ENCODE measurements around the gene CARNS1. TPM values are rescaled to one million over a fixed set of nuclear protein-coding genes. Genes with fewer than 3 reads are reported as not detected.

CARNS1 gene
- total RNA-seq, 1 donor from 2014 or later = 0.62 TPM

DNA sequence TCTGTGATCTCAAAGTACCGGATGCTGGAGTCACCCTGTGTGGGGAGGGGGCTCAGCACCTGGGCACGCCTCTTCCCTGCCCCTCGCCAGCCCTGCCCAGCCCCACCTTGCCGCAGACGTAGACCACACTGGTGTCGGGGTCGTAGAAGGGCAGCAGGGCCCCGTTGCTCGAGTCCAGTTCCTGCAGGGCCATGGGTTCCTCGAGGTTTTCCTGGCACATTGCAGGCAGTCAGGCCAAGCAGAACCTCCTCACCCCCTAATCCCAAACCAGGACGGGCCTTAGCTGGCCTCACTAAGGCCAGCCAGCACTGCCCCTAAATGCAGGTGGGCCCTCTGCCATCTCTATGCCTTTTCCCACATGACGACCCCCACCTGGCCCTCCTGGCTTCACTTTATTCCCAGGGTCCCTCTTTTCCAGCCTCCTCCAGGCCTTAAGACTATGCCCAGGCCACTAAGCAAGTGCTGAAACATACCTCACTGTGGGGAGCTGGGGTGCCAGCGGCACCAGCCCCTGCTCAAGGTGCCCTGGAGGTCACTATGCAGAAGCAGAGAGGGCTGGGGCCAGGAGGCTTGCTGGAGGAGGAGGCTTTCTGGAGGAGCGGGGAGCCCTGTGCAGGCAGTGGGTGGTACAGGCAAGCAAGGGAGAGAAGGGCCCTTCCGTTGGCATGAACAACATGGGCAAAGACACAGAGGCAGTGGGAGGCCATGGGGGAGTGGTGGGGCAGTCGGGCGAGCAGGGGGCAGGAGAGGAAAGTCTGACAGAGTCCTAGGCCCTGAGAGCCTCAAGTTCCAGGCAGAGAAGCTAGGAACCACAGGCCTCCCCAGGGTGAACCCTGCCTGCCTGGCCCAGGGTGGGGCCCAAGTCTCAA lies 25.0 kb downstream of the CARNS1 start:
- Mint-ChIP-seq H3K4me3 (peak overlapping the region; percentile 90), H3K9me3 (no peaks in the 10 kb centered on the region)

DNA sequence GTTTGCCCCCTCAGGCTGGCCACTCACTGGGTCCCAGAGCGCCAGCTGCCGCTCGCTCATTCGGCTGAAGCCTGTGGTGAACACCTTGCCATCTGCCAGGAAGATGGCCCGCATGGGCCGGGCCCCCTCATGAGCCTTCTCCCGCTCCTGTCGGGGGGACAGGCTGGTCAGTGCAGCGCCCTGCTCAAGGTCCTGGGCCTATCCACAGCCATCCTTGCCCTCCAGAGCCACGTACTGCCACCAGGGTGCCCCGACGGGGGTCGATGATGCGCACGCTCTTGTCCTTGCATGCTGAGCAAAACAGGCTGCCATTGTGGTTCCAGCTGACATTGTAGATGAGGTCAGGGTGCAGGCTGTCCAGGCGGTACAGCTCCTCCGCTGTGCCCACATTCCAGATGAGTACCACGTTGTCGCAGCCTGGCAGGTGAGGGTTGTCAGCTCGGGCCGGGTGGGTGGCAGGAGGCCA lies 25.7 kb downstream of the CARNS1 start:
- H3K9me3 Mint-ChIP-seq = no peaks in the 10 kb centered on the region
- DNase-seq (ENCODE audit: low spot score) = no peak
- no peaks in the 10 kb centered on the region for H3K27me3 Mint-ChIP-seq (ENCODE audit: insufficient read depth)
- H3K27ac Mint-ChIP-seq = peak overlapping the region; percentile 97
- peaks cover 16% of the 10 kb centered on the region for H3K36me3 Mint-ChIP-seq (ENCODE audit: low read depth)
- intact Hi-C loops (cut with micrococcal nuclease) = no loop called here
- H3K4me3 Mint-ChIP-seq = no peak overlapping the region
- peaks cover 45% of the 10 kb centered on the region for H3K4me1 Mint-ChIP-seq (ENCODE audit: low read depth)

More for the DNA sequence above, 25.0 kb downstream of the CARNS1 start:
- Mint-ChIP-seq H3K27me3 (ENCODE audit: insufficient read depth) (no peaks in the 10 kb centered on the region), H3K4me1 (ENCODE audit: low read depth) (peaks cover 39% of the 10 kb centered on the region), H3K27ac (peak overlapping the region; percentile 97), H3K36me3 (ENCODE audit: low read depth) (peaks cover 17% of the 10 kb centered on the region)
- intact Hi-C loops (cut with micrococcal nuclease) = no loop called here
- no peak for DNase-seq (ENCODE audit: low spot score)

DNA sequence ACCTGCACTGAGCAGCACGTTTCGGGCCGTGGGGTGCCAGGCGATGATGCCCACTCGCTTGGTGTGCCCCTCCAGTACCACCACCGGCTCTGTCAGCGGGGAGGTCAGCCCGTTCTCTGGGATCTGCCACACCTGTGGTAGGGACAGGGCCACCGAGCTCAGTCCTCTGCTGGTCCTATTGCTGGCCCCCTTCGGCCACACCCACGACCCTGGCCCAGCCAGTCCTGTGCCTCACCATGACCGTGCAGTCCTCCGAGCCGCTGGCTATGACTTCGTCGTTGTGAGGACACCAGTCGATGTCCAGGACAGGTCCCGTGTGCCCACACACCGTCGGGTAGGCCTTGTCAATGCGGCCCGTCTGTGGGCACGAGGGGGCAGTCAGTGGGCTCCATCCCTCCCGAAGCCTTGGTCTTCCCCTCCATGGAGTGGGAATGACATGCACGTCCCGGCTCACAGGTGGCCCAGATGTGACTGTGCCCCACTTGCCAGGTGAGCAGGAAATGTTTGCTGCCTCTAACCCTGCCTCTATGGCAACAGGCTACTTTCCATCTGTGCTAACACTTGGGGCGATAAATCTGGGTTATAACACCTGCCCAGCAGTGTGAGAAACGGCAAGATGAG lies 26.4 kb downstream of the CARNS1 start:
- Mint-ChIP-seq H3K9me3 (no peaks in the 10 kb centered on the region), H3K27ac (peak overlapping the region; percentile 77), H3K27me3 (ENCODE audit: insufficient read depth) (no peaks in the 10 kb centered on the region), H3K4me1 (ENCODE audit: low read depth) (peaks cover 47% of the 10 kb centered on the region), H3K36me3 (ENCODE audit: low read depth) (peaks cover 12% of the 10 kb centered on the region), H3K4me3 (peak overlapping the region; percentile 75)
- DNase-seq (ENCODE audit: low spot score) = no peak
- intact Hi-C loops (cut with micrococcal nuclease) = no loop called here

DNA sequence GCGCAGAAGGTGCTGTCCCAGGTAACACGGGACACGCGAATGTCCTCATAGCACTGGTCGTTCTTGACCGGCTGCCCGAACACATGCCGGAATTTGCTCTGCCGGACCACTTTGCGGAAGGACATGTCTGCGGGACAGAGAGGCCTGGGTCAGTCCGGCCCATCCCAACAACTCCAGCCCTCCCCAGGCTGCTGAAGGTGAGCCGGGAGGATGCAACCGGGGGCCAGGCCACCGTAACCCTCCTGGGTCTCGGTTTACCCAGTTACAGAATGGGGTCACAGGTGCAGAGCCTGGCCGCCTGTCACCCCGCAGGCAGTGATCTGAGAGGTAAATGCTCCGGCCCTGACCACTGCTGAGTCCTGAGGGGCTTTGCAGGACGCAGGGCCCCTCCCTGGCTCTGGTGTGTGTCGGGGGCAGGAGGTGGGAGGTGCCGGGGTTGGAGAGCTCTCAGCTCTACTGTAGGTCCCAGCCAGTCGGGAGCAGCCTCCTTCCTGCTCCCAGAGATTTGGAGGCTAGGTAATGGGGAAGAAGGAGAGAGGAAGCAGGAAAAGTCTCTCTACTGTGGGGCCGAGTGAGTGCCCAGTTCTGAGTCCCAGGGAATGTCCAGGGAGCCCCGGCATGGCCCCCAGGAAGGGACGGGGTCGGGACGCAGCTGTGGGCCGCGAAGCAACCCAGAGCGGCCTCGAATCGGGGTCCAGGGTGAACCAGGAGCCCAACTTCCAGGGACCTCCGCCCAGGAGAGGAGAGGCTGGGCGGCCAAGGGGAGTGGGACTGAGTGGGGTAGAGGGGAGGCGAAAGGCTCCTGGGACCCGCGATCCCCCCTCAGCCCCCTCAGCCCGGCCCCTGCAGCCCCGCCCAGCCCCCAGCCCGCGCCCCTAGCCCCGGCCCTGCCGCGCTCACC lies 27.3 kb downstream of the CARNS1 start:
- no peak for DNase-seq (ENCODE audit: low spot score)
- Mint-ChIP-seq H3K36me3 (ENCODE audit: low read depth) (peaks cover 10% of the 10 kb centered on the region), H3K27me3 (ENCODE audit: insufficient read depth) (no peaks in the 10 kb centered on the region), H3K4me3 (peak overlapping the region; percentile 75), H3K9me3 (no peaks in the 10 kb centered on the region), H3K27ac (peak overlapping the region; percentile 77), H3K4me1 (ENCODE audit: low read depth) (peaks cover 52% of the 10 kb centered on the region)
- intact Hi-C loops (cut with micrococcal nuclease) = loop anchor here (1.0 kb wide), 1 partner anchor 27 kb away; the partner anchor contains the start of gene TMEM134

DNA sequence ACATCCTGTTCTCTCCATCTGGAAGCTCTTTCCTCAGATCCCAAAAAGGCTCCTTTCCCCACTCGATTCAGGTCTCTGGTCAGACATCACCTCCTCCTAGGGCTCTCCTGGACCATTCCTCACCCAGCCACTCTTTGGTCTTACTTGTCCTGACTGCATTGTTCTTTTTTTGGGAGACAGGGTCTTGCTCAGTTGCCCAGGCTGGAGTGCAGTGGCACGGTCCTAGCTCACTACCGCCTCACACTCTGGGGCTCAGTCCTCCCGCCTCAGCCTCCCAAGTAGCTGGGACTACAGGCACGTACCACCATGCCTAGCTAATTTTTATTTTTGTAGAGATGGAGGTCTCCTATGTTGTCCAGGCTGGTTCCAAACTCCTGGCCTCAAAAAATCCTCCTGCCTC lies 30.0 kb downstream of the CARNS1 start:
- peak overlapping the region; percentile 78 for H3K4me3 Mint-ChIP-seq
- no peaks in the 10 kb centered on the region for H3K9me3 Mint-ChIP-seq
- peaks cover 3% of the 10 kb centered on the region for H3K27me3 Mint-ChIP-seq (ENCODE audit: insufficient read depth)
- DNase-seq (ENCODE audit: low spot score) = no peak
- peak overlapping the region; percentile 91 for H3K27ac Mint-ChIP-seq
- peaks cover 40% of the 10 kb centered on the region for H3K4me1 Mint-ChIP-seq (ENCODE audit: low read depth)
- intact Hi-C loops (cut with micrococcal nuclease) = no loop called here
- H3K36me3 Mint-ChIP-seq (ENCODE audit: low read depth) = no peaks in the 10 kb centered on the region

DNA sequence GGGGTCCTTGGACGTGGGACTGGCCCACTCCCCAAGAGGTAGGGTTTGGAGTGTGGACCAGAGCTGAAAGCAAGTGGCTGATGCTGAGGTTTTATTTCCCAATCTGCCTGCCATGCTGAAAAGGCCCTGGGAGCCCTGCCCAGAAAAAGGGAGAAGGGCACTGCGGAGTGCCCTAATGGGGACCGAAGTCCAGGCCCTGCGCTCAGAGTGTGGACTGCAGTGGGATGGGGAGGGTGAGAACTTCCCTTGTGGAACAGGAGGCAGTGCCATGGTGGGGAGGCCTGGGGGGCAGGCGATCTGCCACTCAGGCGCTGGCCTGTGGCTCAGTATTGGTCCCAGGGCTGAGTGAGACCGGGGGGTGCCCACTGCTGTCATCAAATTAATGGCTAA lies 32.7 kb downstream of the CARNS1 start:
- peaks cover 3% of the 10 kb centered on the region for H3K27me3 Mint-ChIP-seq (ENCODE audit: insufficient read depth)
- DNase-seq (ENCODE audit: low spot score) = no peak
- intact Hi-C loops (cut with micrococcal nuclease) = no loop called here
- peaks cover 32% of the 10 kb centered on the region for H3K4me1 Mint-ChIP-seq (ENCODE audit: low read depth)
- no peaks in the 10 kb centered on the region for H3K36me3 Mint-ChIP-seq (ENCODE audit: low read depth)
- H3K27ac Mint-ChIP-seq = no peak overlapping the region
- no peak overlapping the region for H3K4me3 Mint-ChIP-seq
- H3K9me3 Mint-ChIP-seq = no peaks in the 10 kb centered on the region

DNA sequence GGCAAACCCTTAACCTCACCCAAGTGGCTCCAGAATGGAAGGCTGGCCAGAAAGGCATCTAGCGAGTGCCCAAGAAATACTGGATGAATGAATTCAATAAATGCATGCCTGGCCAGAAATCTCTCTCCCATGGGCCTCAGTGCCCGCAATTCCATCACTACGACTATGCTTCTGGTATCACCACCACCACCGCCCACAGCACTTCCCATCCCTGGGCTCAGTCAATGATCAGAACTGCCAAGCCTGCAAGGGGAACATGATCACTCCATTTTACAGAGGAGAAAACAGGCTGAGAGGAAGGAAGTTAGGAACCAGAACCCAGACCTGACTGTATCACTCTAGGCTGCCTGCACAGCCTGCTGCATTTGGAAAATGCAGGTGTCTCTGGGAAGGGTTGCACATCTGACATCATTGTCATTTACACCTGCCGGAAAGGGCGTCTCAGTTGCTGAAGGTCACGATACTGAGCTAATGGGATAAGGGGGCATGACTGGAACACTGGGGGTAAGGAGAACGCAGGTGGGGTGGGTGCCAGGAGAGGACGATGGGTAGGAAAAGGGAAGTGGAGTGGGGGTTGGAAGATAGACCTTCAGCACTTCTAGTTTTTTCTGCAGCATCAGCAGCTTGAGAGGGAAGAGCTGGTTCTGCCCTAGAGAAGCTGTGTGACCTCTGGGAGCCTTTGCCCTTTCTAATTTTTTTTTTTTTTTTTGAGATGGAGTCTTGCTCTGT lies 33.8 kb downstream of the CARNS1 start:
- Mint-ChIP-seq H3K4me1 (ENCODE audit: low read depth) (peaks cover 32% of the 10 kb centered on the region), H3K27ac (no peak overlapping the region), H3K4me3 (no peak overlapping the region), H3K36me3 (ENCODE audit: low read depth) (no peaks in the 10 kb centered on the region), H3K27me3 (ENCODE audit: insufficient read depth) (peaks cover 3% of the 10 kb centered on the region), H3K9me3 (no peaks in the 10 kb centered on the region)
- intact Hi-C loops (cut with micrococcal nuclease) = no loop called here
- DNase-seq (ENCODE audit: low spot score) = no peak

DNA sequence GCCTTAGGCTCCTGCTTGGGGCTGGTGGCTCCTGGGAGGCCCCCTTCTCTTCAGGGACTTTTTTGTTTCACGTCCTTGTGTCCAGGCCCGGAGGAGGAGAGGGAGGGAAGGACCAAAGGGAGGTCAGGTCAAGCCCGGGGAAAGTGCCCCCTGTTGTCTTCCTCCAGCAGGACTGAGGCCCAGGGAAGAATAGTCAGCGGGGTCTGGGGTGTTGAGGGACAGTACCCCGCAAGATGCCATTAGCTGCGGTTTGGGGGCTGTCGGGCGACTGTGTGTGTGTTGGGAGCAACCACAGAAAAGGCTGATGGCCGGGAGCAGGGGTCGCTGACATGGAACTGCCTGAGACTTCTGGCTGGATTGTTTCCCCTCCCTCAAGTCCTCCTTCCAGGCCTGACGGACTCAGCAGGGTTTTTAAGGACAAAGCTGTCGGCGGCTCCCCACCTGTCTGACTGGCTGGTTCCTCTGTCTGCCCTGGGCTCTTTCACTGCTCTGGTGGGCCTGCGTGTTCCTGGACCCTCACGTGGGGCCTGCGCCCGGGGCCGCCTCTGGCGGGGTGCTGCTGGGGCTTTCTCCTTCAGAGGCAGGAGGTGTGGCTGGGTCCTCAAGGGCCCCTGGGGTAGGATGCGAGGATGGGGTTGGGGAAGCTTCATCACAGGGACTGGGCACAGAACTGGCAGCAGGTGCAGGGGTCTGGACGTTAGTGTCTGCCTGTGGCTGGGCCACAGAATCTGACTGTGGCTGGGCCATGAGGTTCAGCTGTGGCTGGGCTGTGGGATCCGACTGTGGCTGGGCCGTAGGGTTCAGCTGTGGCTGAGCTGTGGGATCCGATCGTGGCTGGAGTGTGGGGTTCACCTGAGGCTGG lies 35.5 kb downstream of the CARNS1 start:
- Mint-ChIP-seq H3K4me1 (ENCODE audit: low read depth) (peaks cover 17% of the 10 kb centered on the region), H3K27me3 (ENCODE audit: insufficient read depth) (peaks cover 3% of the 10 kb centered on the region), H3K36me3 (ENCODE audit: low read depth) (no peaks in the 10 kb centered on the region), H3K9me3 (no peaks in the 10 kb centered on the region), H3K27ac (peak overlapping the region; percentile 7), H3K4me3 (no peak overlapping the region)
- no peak for DNase-seq (ENCODE audit: low spot score)
- intact Hi-C loops (cut with micrococcal nuclease) = no loop called here

DNA sequence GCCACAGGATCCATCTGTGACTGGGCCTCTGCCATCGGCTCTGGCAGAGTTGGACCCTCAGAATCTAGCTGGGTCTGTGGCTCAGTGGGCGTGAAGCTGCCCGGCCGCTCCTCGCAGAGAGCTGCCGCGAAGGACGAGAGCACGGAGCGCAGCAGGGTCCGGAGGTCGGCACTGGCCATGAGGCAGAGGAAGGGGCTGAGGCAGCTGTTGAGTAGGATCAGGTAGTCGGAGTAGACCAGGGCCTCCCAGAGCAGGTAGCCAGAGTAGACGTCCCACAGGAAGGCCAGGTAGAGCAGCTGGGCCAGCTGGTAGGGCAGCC lies 36.1 kb downstream of the CARNS1 start:
- intact Hi-C loops (cut with micrococcal nuclease) = no loop called here
- H3K4me3 Mint-ChIP-seq = no peak overlapping the region
- H3K27me3 Mint-ChIP-seq (ENCODE audit: insufficient read depth) = peaks cover 3% of the 10 kb centered on the region
- no peak overlapping the region for H3K27ac Mint-ChIP-seq
- DNase-seq (ENCODE audit: low spot score) = no peak
- H3K36me3 Mint-ChIP-seq (ENCODE audit: low read depth) = no peaks in the 10 kb centered on the region
- peaks cover 14% of the 10 kb centered on the region for H3K4me1 Mint-ChIP-seq (ENCODE audit: low read depth)
- H3K9me3 Mint-ChIP-seq = no peaks in the 10 kb centered on the region

DNA sequence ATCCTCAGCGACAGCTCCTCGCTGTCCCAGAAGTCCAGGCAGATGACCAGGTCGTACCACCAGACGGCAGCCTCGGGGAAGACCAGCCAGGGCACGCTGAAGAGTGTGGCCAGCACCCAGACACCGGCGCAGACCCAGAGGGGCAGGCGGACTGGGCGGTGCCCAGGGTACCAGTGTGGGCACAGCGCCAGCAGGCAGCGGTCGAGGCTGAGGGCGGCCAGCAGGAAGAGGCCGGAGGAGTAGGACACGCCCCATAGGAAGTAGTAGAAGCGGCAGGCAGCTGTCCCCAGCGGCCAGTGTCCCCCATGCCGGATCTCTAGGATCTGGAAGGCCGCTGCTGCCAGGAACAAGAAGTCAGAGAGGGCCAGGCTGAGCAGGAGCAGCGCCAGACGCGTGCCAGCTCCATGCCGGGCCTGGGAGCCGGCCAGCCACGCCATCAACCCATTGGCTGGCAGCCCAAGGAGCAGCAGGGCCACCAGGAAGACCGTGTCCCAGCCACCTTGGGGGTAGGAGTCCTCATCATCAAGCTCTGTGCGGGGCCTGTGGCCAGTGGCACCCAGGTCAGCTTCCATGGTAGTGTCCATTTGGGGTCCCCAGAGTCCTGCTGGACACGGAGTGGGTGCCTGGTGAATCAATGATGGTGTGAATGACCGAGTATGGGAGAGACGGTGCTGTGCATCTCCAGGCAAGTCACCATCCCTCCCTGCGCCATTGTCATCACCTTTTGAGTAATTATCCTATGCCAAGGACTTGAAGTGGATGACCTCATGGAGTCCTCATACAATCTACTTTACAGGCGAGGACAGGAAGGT lies 36.9 kb downstream of the CARNS1 start, which contains the start of gene GPR152:
TSS of gene GPR152 (minus strand) at position 589 of the 812 bp plus-strand sequence. CDS start at position 584, 5 bp downstream.
- Mint-ChIP-seq H3K27ac (no peak within 1 kb of the TSS), H3K27me3 (ENCODE audit: insufficient read depth) (peaks cover 3% of the 10 kb centered on the region), H3K4me3 (no peak within 1 kb of the TSS), H3K4me1 (ENCODE audit: low read depth) (peaks cover 10% of the 10 kb centered on the region), H3K36me3 (ENCODE audit: low read depth) (no peaks in the 10 kb centered on the region), H3K9me3 (no peaks in the 10 kb centered on the region)
- no peak for DNase-seq (ENCODE audit: low spot score)
- intact Hi-C loops (cut with micrococcal nuclease) = no loop called here

Data from activated T-helper 1 cell treated with anti-CD3 and anti-CD28 coated beads, Interleukin-12 subunit alpha, Interleukin-12 subunit beta, Interleukin-2, Interleukin-4 antibody, amounts not matched to agents 30 ng/mL and 10 ng/mL and 1 ng/mL, durations not matched to agents 14 hours and 24 hours and 36 hours (primary cell).